Spinal cord (tissue), 10 donors: ENCODE results near the gene PRRC2A. TPM values are rescaled to one million over a fixed set of nuclear protein-coding genes. Genes with fewer than 3 reads are reported as not detected.
A peak's percentile ranks its signal among the peaks of the same experiment; 100 is the strongest.

ENCODE experiments used
- DNase-seq, 6 donors: peaks; one replicate each; pipeline versions ENCODE4 v3.0.0 to v3.0.0-alpha.2; 2013 to 2015; ENCODE audit warnings: low spot score in 6 of 6, low read depth in 4 of 6
- H3K27ac ChIP-seq: one replicate; pipeline ENCODE4 v1.5.1; 2013; ENCODE audit warnings: low read depth, low read length, control low read depth
- H3K27me3 ChIP-seq: one replicate; pipeline ENCODE4 v1.6.1; 2013; ENCODE audit warnings: low read length; ENCODE audit not compliant: control insufficient read depth, insufficient read depth
- H3K36me3 ChIP-seq: one replicate; pipeline ENCODE4 v1.6.1; 2013; ENCODE audit warnings: low read length; ENCODE audit not compliant: control insufficient read depth, insufficient read depth
- H3K4me1 ChIP-seq: one replicate; pipeline ENCODE4 v1.6.1; 2013; ENCODE audit warnings: low read length; ENCODE audit not compliant: control insufficient read depth, insufficient read depth
- H3K4me3 ChIP-seq: one replicate; pipeline ENCODE4 v1.5.1; 2013; ENCODE audit warnings: low read depth, low read length, control low read depth
- H3K9me3 ChIP-seq: one replicate; pipeline ENCODE4 v1.6.1; 2013; ENCODE audit warnings: low read length; ENCODE audit not compliant: control insufficient read depth, insufficient read depth
- WGBS: methylation state at CpG from one replicate; pipeline ENCODE4 v1.1.5; 2013; ENCODE audit warnings: missing lambda C conversion rate; ENCODE audit not compliant: insufficient coverage; 5-methylcytosine and 5-hydroxymethylcytosine counted together
- polyA plus RNA-seq, 2 donors: library from polyadenylated mRNA; unstranded; fragments of 120-200 nt; gene quantifications; one replicate each; pipeline ENCODE4 v1.2.1, GENCODE V29; 2013; ENCODE audit not compliant: insufficient read length in 2 of 2
- total RNA-seq, 2 donors: library from RNA; depleted of rRNA in 1 of 2; stranded (reverse); fragments of 120-200 nt in 1 of 2; fragments of >200 nt in 1 of 2; gene quantifications; one replicate each; pipeline versions ENCODE4 v1.2.3 to v1.2.4, GENCODE V29; 2013 to 2014
- donor health status: healthy.

PRRC2A gene
- total and polyA plus RNA-seq, 4 donors, result 48.7 to 250 (median 160) TPM

GRCh38 chr6:31621991-31622390 is 1.5 kb downstream of the PRRC2A start:
- Histone ChIP-seq H3K4me3 (peak overlapping the region; percentile 99), H3K27ac (peak overlapping the region; percentile 100), H3K36me3 (peaks cover 46% of the 10 kb centered on the region), H3K4me1 (peaks cover 13% of the 10 kb centered on the region), H3K27me3 (no peaks in the 10 kb centered on the region), H3K9me3 (no peaks in the 10 kb centered on the region)
- DNase-seq, result no peak
- WGBS, result 29% methylated on average over 1 of the region's 4 CpGs

- Histone ChIP-seq H3K4me3 (peak overlapping the region; percentile 99), H3K4me1 (peaks cover 13% of the 10 kb centered on the region), H3K36me3 (peaks cover 53% of the 10 kb centered on the region), H3K27ac (no peak overlapping the region), H3K9me3 (no peaks in the 10 kb centered on the region), H3K27me3 (no peaks in the 10 kb centered on the region)
- no peak for DNase-seq
- WGBS, result 60% methylated on average over 4 of the region's 10 CpGs
Measured at GRCh38 chr6:31622684-31623091, 2.2 kb downstream of the PRRC2A start.

GRCh38 chr6:31624070-31624469 is 3.6 kb downstream of the PRRC2A start:
- no peak for DNase-seq
- peaks cover 13% of the 10 kb centered on the region for H3K4me1 ChIP-seq
- peaks cover 66% of the 10 kb centered on the region for H3K36me3 ChIP-seq
- H3K27ac ChIP-seq, result no peak overlapping the region
- H3K4me3 ChIP-seq, result no peak overlapping the region
- WGBS, result no CpG with 5 or more reads among the region's 10 CpGs
- no peaks in the 10 kb centered on the region for H3K27me3 ChIP-seq
- H3K9me3 ChIP-seq, result no peaks in the 10 kb centered on the region

GRCh38 chr6:31626952-31627351 is 6.4 kb downstream of the PRRC2A start:
- Histone ChIP-seq H3K4me3 (no peak overlapping the region), H3K27me3 (no peaks in the 10 kb centered on the region), H3K9me3 (no peaks in the 10 kb centered on the region), H3K36me3 (peaks cover 95% of the 10 kb centered on the region), H3K27ac (no peak overlapping the region), H3K4me1 (peaks cover 6% of the 10 kb centered on the region)
- 84% methylated on average over 4 of the region's 10 CpGs for WGBS
- no peak for DNase-seq

GRCh38 chr6:31627690-31628287 is 7.3 kb downstream of the PRRC2A start:
- no peak overlapping the region for H3K4me3 ChIP-seq
- H3K27me3 ChIP-seq, result no peaks in the 10 kb centered on the region
- no peak for DNase-seq
- H3K9me3 ChIP-seq, result no peaks in the 10 kb centered on the region
- no peaks in the 10 kb centered on the region for H3K4me1 ChIP-seq
- 96% methylated on average over 18 of the region's 19 CpGs for whole genome bisulfite sequencing
- H3K27ac ChIP-seq, result no peak overlapping the region
- H3K36me3 ChIP-seq, result peaks cover 99% of the 10 kb centered on the region

GRCh38 chr6:31629014-31629413 is 8.5 kb downstream of the PRRC2A start:
- Histone ChIP-seq H3K27me3 (no peaks in the 10 kb centered on the region), H3K4me1 (no peaks in the 10 kb centered on the region), H3K9me3 (no peaks in the 10 kb centered on the region), H3K27ac (no peak overlapping the region), H3K36me3 (peaks cover 100% of the 10 kb centered on the region), H3K4me3 (no peak overlapping the region)
- WGBS, result 91% methylated on average over 6 of the region's 7 CpGs
- no peak for DNase-seq

GRCh38 chr6:31630177-31630934 is 9.8 kb downstream of the PRRC2A start:
- H3K36me3 ChIP-seq, result peaks cover 100% of the 10 kb centered on the region
- no peaks in the 10 kb centered on the region for H3K27me3 ChIP-seq
- no peak for DNase-seq
- H3K9me3 ChIP-seq, result no peaks in the 10 kb centered on the region
- H3K4me3 ChIP-seq, result no peak overlapping the region
- 95% methylated on average over 18 of the region's 25 CpGs for WGBS
- H3K4me1 ChIP-seq, result no peaks in the 10 kb centered on the region
- H3K27ac ChIP-seq, result no peak overlapping the region

- Histone ChIP-seq H3K9me3 (no peaks in the 10 kb centered on the region), H3K27ac (no peak overlapping the region), H3K4me3 (no peak overlapping the region), H3K36me3 (peaks cover 100% of the 10 kb centered on the region), H3K4me1 (no peaks in the 10 kb centered on the region), H3K27me3 (no peaks in the 10 kb centered on the region)
- WGBS, result 86% methylated on average over 15 of the region's 16 CpGs
- no peak for DNase-seq
Measured at GRCh38 chr6:31631209-31631608, 10.7 kb downstream of the PRRC2A start.

- Histone ChIP-seq H3K36me3 (peaks cover 100% of the 10 kb centered on the region), H3K27me3 (no peaks in the 10 kb centered on the region), H3K4me3 (no peak overlapping the region), H3K27ac (no peak overlapping the region), H3K4me1 (no peaks in the 10 kb centered on the region), H3K9me3 (no peaks in the 10 kb centered on the region)
- 83% methylated on average over 23 of the region's 32 CpGs for WGBS
- DNase-seq, result no peak
Measured at GRCh38 chr6:31631681-31632278, 11.3 kb downstream of the PRRC2A start.
